Mesendoderm (in vitro differentiated cells): ENCODE measurements around the gene ZNF280C.

Source experiments
- DNase-seq: peaks from one replicate; pipeline ENCODE4 v3.0.0; 2013
- H2AK5ac ChIP-seq: 2 replicates; pipeline ENCODE4 v1.6.1; 2013; ENCODE audit warnings: low read length, inconsistent platforms
- H2BK120ac ChIP-seq: 2 replicates; pipeline ENCODE4 v1.6.1; 2013; ENCODE audit warnings: low read depth, mild to moderate bottlenecking, low read length, moderate library complexity, mixed read lengths
- H2BK15ac ChIP-seq: replicated peaks from 2 replicates; pipeline ENCODE4 v1.6.1; 2013; ENCODE audit warnings: low read depth, mild to moderate bottlenecking, moderate library complexity
- H2BK5ac ChIP-seq: 2 replicates; pipeline ENCODE4 v1.6.1; 2013; ENCODE audit warnings: low read length, inconsistent platforms
- H3K18ac ChIP-seq: 2 replicates; pipeline ENCODE4 v1.6.1; 2013; ENCODE audit warnings: mild to moderate bottlenecking, low read length, mixed read lengths
- H3K23ac ChIP-seq: one replicate; pipeline ENCODE4 v1.6.1; 2013; ENCODE audit warnings: low read length
- H3K27ac ChIP-seq: 2 replicates; pipeline ENCODE4 v1.5.1; 2013; ENCODE audit warnings: low read depth, mild to moderate bottlenecking, inconsistent platforms, low read length, moderate library complexity
- H3K27me3 ChIP-seq: 2 replicates; pipeline ENCODE4 v1.6.1; 2013; ENCODE audit warnings: low read length, control low read depth, mild to moderate bottlenecking, inconsistent platforms; ENCODE audit not compliant: insufficient read depth, poor library complexity
- H3K36me3 ChIP-seq: 2 replicates; pipeline ENCODE4 v1.6.1; 2013; ENCODE audit warnings: low read length, inconsistent platforms; ENCODE audit not compliant: control insufficient read depth, insufficient read depth
- H3K4ac ChIP-seq: one replicate; pipeline ENCODE4 v1.6.1; 2013; ENCODE audit warnings: low read depth, mild to moderate bottlenecking, low read length, moderate library complexity
- H3K4me1 ChIP-seq: 2 replicates; pipeline ENCODE4 v1.6.1; 2013; ENCODE audit warnings: low read depth, low read length, inconsistent platforms; ENCODE audit not compliant: control insufficient read depth
- H3K4me2 ChIP-seq: 2 replicates; pipeline ENCODE4 v1.6.1; 2013; ENCODE audit warnings: low read length
- H3K4me3 ChIP-seq: 2 replicates; pipeline ENCODE4 v1.5.1; 2013; ENCODE audit warnings: mild to moderate bottlenecking, low read length
- H3K56ac ChIP-seq: one replicate; pipeline ENCODE4 v1.6.1; 2013; ENCODE audit warnings: low read length
- H3K79me1 ChIP-seq: 2 replicates; pipeline ENCODE4 v1.6.1; 2013; ENCODE audit warnings: low read length, inconsistent platforms
- H3K79me2 ChIP-seq: 2 replicates; pipeline ENCODE4 v1.6.1; 2013; ENCODE audit warnings: mild to moderate bottlenecking, low read length; ENCODE audit not compliant: control insufficient read depth, insufficient read depth
- H3K9ac ChIP-seq: 2 replicates; pipeline ENCODE4 v1.6.1; 2013; ENCODE audit warnings: low read length, inconsistent platforms
- H4K5ac ChIP-seq: one replicate; pipeline ENCODE4 v1.6.1; 2013; ENCODE audit warnings: low read length
- H4K8ac ChIP-seq: one replicate; pipeline ENCODE4 v1.6.1; 2013; ENCODE audit warnings: low read depth, mild to moderate bottlenecking, control low read depth, low read length, moderate library complexity
- WGBS: extraction: QIAGEN DNeasy Blood & Tissue Kit; methylation state at CpG from one replicate; pipeline ENCODE4 v1.1.7; 2013; ENCODE audit warnings: low lambda C conversion rate, missing lambda C conversion rate; ENCODE audit not compliant: insufficient coverage; ENCODE audit errors: extremely low coverage; 5-methylcytosine and 5-hydroxymethylcytosine counted together

The ZNF280C gene

GRCh38 chrX:130228871-130229270 lies 39.8 kb downstream of the ZNF280C start:
- no peak overlapping the region for H3K4ac ChIP-seq
- no peaks in the 10 kb centered on the region for H3K79me1 ChIP-seq
- H3K18ac ChIP-seq = no peak overlapping the region
- H4K5ac ChIP-seq = no peak overlapping the region
- no peak for DNase-seq
- H3K56ac ChIP-seq = no peak overlapping the region
- H3K27ac ChIP-seq = no peak overlapping the region
- H3K9ac ChIP-seq = no peak overlapping the region
- no peaks in the 10 kb centered on the region for H3K79me2 ChIP-seq
- no peaks in the 10 kb centered on the region for H3K27me3 ChIP-seq
- H3K23ac ChIP-seq = no peak overlapping the region
- no peak overlapping the region for H3K4me3 ChIP-seq
- H2BK5ac ChIP-seq = no peak overlapping the region
- H2BK120ac ChIP-seq = no peak overlapping the region
- no peak overlapping the region for H2BK15ac ChIP-seq
- no CpG with 5 or more reads among the region's 2 CpGs for WGBS
- no peak overlapping the region for H3K4me2 ChIP-seq
- H2AK5ac ChIP-seq = no peak overlapping the region
- no peaks in the 10 kb centered on the region for H3K4me1 ChIP-seq
- no peaks in the 10 kb centered on the region for H3K36me3 ChIP-seq
- H4K8ac ChIP-seq = no peak overlapping the region

GRCh38 chrX:130224810-130225209 lies 43.9 kb downstream of the ZNF280C start:
- Histone ChIP-seq H3K4ac (no peak overlapping the region), H2AK5ac (no peak overlapping the region), H2BK120ac (no peak overlapping the region), H3K27me3 (no peaks in the 10 kb centered on the region), H3K4me3 (no peak overlapping the region), H4K5ac (no peak overlapping the region), H3K79me1 (no peaks in the 10 kb centered on the region), H3K23ac (no peak overlapping the region), H2BK15ac (no peak overlapping the region), H2BK5ac (no peak overlapping the region), H3K9ac (no peak overlapping the region), H3K4me2 (no peak overlapping the region), H3K79me2 (no peaks in the 10 kb centered on the region), H4K8ac (no peak overlapping the region), H3K36me3 (no peaks in the 10 kb centered on the region), H3K56ac (no peak overlapping the region), H3K18ac (no peak overlapping the region), H3K27ac (no peak overlapping the region), H3K4me1 (no peaks in the 10 kb centered on the region)
- no peak for DNase-seq
- no CpG with 5 or more reads among the region's 2 CpGs for WGBS

DNA sequence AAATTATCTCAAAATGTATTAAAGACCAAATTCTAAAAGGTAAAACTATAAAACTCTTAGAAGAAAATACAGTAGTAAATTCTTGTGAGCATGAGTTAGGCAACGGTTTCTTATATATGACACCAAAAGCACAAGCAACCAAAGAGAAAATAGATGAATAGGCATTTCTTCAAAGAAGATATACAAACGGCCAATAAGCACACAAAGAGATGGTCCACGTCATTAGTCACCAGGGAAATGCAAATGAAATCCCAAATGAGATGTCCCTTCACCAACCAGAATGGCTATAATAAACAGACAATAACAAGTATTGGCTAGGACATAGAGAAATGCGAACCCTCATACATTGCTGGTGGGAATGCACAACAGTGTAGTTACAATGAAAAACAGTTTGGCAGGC lies 52.4 kb downstream of the ZNF280C start:
- H3K27me3 ChIP-seq = no peaks in the 10 kb centered on the region
- no peak overlapping the region for H2BK5ac ChIP-seq
- no peak overlapping the region for H3K9ac ChIP-seq
- H3K4ac ChIP-seq = no peak overlapping the region
- no peak overlapping the region for H4K8ac ChIP-seq
- no peak overlapping the region for H2AK5ac ChIP-seq
- no peak overlapping the region for H3K4me3 ChIP-seq
- no peak overlapping the region for H2BK15ac ChIP-seq
- no peak overlapping the region for H4K5ac ChIP-seq
- H3K56ac ChIP-seq = no peak overlapping the region
- H3K18ac ChIP-seq = no peak overlapping the region
- no peaks in the 10 kb centered on the region for H3K79me2 ChIP-seq
- no peak overlapping the region for H3K23ac ChIP-seq
- no peak overlapping the region for H3K27ac ChIP-seq
- WGBS = no CpG with 5 or more reads among the region's 4 CpGs
- H3K4me1 ChIP-seq = no peaks in the 10 kb centered on the region
- no peak overlapping the region for H3K4me2 ChIP-seq
- no peak overlapping the region for H2BK120ac ChIP-seq
- H3K79me1 ChIP-seq = no peaks in the 10 kb centered on the region
- no peak for DNase-seq
- H3K36me3 ChIP-seq = no peaks in the 10 kb centered on the region

DNA sequence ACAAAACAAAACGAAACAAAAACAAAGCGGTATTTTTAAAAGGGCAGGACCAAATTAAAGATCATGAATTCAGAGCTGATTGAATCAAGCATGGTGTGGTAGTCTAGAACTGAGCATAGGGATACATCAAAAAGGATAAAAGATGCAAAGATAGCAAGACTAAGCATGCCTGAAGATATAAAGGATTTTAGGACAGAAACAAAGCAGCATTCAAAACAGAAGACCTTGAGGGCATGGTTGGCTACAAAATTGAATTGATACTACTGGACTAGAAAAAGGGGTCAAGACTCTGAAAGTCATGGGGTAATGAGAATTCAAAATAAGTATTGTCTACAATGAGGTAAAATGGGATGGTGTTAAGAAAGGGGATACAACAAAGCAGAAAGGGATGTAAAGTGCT lies 55.3 kb downstream of the ZNF280C start:
- no peak overlapping the region for H3K9ac ChIP-seq
- H2BK5ac ChIP-seq = no peak overlapping the region
- no peak overlapping the region for H3K4ac ChIP-seq
- no peak overlapping the region for H4K8ac ChIP-seq
- no peak overlapping the region for H3K18ac ChIP-seq
- H3K79me1 ChIP-seq = no peaks in the 10 kb centered on the region
- no peak overlapping the region for H2BK120ac ChIP-seq
- H3K4me1 ChIP-seq = no peaks in the 10 kb centered on the region
- no peaks in the 10 kb centered on the region for H3K36me3 ChIP-seq
- no peak overlapping the region for H2BK15ac ChIP-seq
- no peak overlapping the region for H3K23ac ChIP-seq
- no peak overlapping the region for H3K4me2 ChIP-seq
- DNase-seq = no peak
- no peak overlapping the region for H3K27ac ChIP-seq
- no peak overlapping the region for H2AK5ac ChIP-seq
- WGBS = no CpG with 5 or more reads among the region's 2 CpGs
- no peak overlapping the region for H3K56ac ChIP-seq
- no peak overlapping the region for H4K5ac ChIP-seq
- H3K4me3 ChIP-seq = no peak overlapping the region
- H3K27me3 ChIP-seq = no peaks in the 10 kb centered on the region
- H3K79me2 ChIP-seq = no peaks in the 10 kb centered on the region

- Histone ChIP-seq H2BK5ac (no peak overlapping the region), H3K23ac (no peak overlapping the region), H3K79me2 (no peaks in the 10 kb centered on the region), H3K79me1 (no peaks in the 10 kb centered on the region), H2AK5ac (no peak overlapping the region), H3K27ac (no peak overlapping the region), H2BK120ac (no peak overlapping the region), H4K5ac (no peak overlapping the region), H3K4ac (no peak overlapping the region), H3K18ac (no peak overlapping the region), H3K4me1 (no peaks in the 10 kb centered on the region), H3K36me3 (no peaks in the 10 kb centered on the region), H3K56ac (no peak overlapping the region), H3K4me3 (no peak overlapping the region), H3K27me3 (no peaks in the 10 kb centered on the region), H3K4me2 (no peak overlapping the region), H3K9ac (no peak overlapping the region), H2BK15ac (no peak overlapping the region), H4K8ac (no peak overlapping the region)
- no peak for DNase-seq
- WGBS = no CpG with 5 or more reads among the region's 1 CpG
Measured at GRCh38 chrX:130212371-130212770, 56.3 kb downstream of the ZNF280C start.

DNA sequence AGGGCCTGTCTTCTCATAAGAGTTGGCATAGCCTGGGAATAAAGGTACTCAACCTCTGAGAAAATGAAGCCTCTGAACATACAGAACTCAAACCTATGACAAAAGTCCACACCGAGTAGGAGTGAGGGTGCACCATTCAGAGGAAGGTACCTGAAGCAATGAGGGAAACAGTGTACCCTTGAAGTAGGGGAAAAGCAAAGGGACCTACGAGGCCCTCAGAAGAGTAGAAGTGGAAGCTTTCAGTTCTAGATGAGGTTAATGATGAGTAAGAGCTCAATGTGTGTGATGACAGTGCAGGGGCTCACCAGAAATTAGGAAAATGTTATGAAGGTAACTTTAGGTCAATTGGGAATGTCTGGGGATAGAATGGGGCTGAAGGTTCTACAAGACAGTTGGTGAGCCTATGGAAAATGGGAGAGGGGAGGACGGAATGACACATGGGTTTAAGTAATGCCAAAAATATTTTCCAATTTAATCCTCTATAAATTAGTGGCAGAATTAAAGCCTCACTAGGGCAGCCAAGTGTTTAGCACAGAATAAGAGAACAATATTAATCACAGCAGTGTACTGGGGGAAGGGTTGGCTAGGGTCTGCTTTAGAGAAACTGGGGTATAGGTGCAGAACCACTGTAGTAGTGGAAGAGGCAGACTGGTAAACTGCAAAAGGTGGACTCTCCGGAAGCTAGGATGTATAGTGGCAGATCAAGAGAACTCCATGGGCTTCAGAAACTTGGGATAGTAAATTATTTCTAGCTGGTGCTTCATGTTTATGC lies 57.1 kb downstream of the ZNF280C start:
- Histone ChIP-seq H2BK15ac (no peak overlapping the region), H2BK120ac (no peak overlapping the region), H3K4me1 (no peaks in the 10 kb centered on the region), H3K56ac (no peak overlapping the region), H3K79me1 (no peaks in the 10 kb centered on the region), H3K79me2 (no peaks in the 10 kb centered on the region), H3K36me3 (no peaks in the 10 kb centered on the region), H3K4me3 (no peak overlapping the region), H4K8ac (no peak overlapping the region), H3K9ac (no peak overlapping the region), H3K27ac (no peak overlapping the region), H3K4me2 (no peak overlapping the region), H3K27me3 (no peaks in the 10 kb centered on the region), H2AK5ac (no peak overlapping the region), H3K18ac (no peak overlapping the region), H2BK5ac (no peak overlapping the region), H4K5ac (no peak overlapping the region), H3K23ac (no peak overlapping the region), H3K4ac (no peak overlapping the region)
- no peak for DNase-seq
- WGBS = no CpG with 5 or more reads among the region's 4 CpGs
